IMR-90 (cell line): ENCODE results near the gene CCL27. TPM values are rescaled to one million over a fixed set of nuclear protein-coding genes. Genes with fewer than 3 reads are reported as not detected.

Experiments used
- ATAC-seq: fragments of 200-7000 bp; cut with Tn5 transposase; 2 replicates; pipeline ENCODE4 v1.9.1; 2020; ENCODE audit warnings: low read depth, mild to moderate bottlenecking, moderate library complexity
- BruUV-seq: library from RNA; stranded (reverse); fragments of 400-500 nt; replicated peaks from 2 replicates; lab custom pipeline; 2021; lab: Mats Ljungman, UMichigan
- CTCF ChIA-PET: fragments of 300-600 bp; formaldehyde crosslinking; extraction: SDS; loops from one replicate; lab custom pipeline; 2021; ENCODE audit warnings: antibody characterized with exemption; lab: Yijun Ruan, JAX
- POLR2A ChIA-PET: fragments of 300-600 bp; sonication (Branson Sonifier 250); formaldehyde crosslinking; loops from one replicate; lab custom pipeline; 2022; ENCODE audit warnings: antibody characterized with exemption; ENCODE audit not compliant: unreplicated experiment; lab: Charles Lee
- DNase-seq: peaks from one replicate; pipeline ENCODE4 v3.0.0; 2013
- H2AFZ ChIP-seq: replicated peaks from 2 replicates; pipeline ENCODE3; 2013; ENCODE audit warnings: low read length, mild to moderate bottlenecking; ENCODE audit not compliant: poor library complexity
- H2AK5ac ChIP-seq: 2 replicates; pipeline ENCODE4 v1.6.1; 2013; ENCODE audit warnings: low read depth, low read length, inconsistent platforms
- H2AK9ac ChIP-seq: replicated peaks from 2 replicates; pipeline ENCODE3; 2013; ENCODE audit warnings: mild to moderate bottlenecking, low read depth, low read length, moderate library complexity; ENCODE audit not compliant: poor library complexity
- H2BK120ac ChIP-seq: 2 replicates; pipeline ENCODE4 v1.6.1; 2013; ENCODE audit warnings: low read depth, low read length, inconsistent platforms
- H2BK15ac ChIP-seq: 3 replicates; pipeline ENCODE4 v1.6.1; 2013; ENCODE audit warnings: low read depth, low read length, inconsistent platforms
- H2BK20ac ChIP-seq: 2 replicates; pipeline ENCODE4 v1.6.1; 2013; ENCODE audit warnings: low read depth, mild to moderate bottlenecking, inconsistent platforms, low read length, moderate library complexity
- H2BK5ac ChIP-seq: 2 replicates; pipeline ENCODE4 v1.6.1; 2013; ENCODE audit warnings: mild to moderate bottlenecking, low read depth, low read length, inconsistent platforms; ENCODE audit not compliant: poor library complexity, severe bottlenecking
- H3K14ac ChIP-seq: replicated peaks from 2 replicates; pipeline ENCODE4 v1.6.1; 2013; ENCODE audit warnings: low read depth, low read length, inconsistent platforms
- H3K18ac ChIP-seq: 2 replicates; pipeline ENCODE4 v1.6.1; 2013; ENCODE audit warnings: low read depth, low read length, control low read depth
- H3K23ac ChIP-seq: 2 replicates; pipeline ENCODE4 v1.6.1; 2013; ENCODE audit warnings: low read depth, low read length, inconsistent platforms
- H3K27ac ChIP-seq: 2 replicates; pipeline ENCODE4 v1.5.1; 2013; ENCODE audit warnings: mild to moderate bottlenecking, control low read depth, low read length; ENCODE audit not compliant: insufficient read depth
- H3K27me3 ChIP-seq: 2 replicates; pipeline ENCODE4 v1.6.1; 2013; ENCODE audit warnings: low read length; ENCODE audit not compliant: control insufficient read depth, insufficient read depth
- H3K36me3 ChIP-seq: 2 replicates; pipeline ENCODE4 v1.6.1; 2013; ENCODE audit warnings: low read length, mixed read lengths; ENCODE audit not compliant: control insufficient read depth, insufficient read depth
- H3K4ac ChIP-seq: 2 replicates; pipeline ENCODE4 v1.6.1; 2013; ENCODE audit warnings: low read depth, low read length, inconsistent platforms
- H3K4me1 ChIP-seq: 2 replicates; pipeline ENCODE4 v1.6.1; 2013; ENCODE audit warnings: low read length, mixed read lengths; ENCODE audit not compliant: control insufficient read depth, insufficient read depth
- H3K4me2 ChIP-seq: 2 replicates; pipeline ENCODE4 v1.6.1; 2013; ENCODE audit warnings: low read depth, mild to moderate bottlenecking, control low read depth, low read length, moderate library complexity
- H3K4me3 ChIP-seq: 2 replicates; pipeline ENCODE4 v1.5.1; 2013; ENCODE audit warnings: low read depth, mild to moderate bottlenecking, control low read depth, low read length, moderate library complexity; ENCODE audit not compliant: insufficient read depth
- H3K56ac ChIP-seq: 2 replicates; pipeline ENCODE4 v1.6.1; 2013; ENCODE audit warnings: low read length, inconsistent platforms; ENCODE audit not compliant: insufficient read depth; ENCODE audit errors: extremely low read depth
- H3K79me1 ChIP-seq, 2 experiments: 2 replicates each; pipeline ENCODE4 v1.6.1; 2013; ENCODE audit warnings: low read length in 2 of 2, inconsistent platforms in 1 of 2, low read depth in 1 of 2
- H3K9ac ChIP-seq: 2 replicates; pipeline ENCODE4 v1.6.1; 2013; ENCODE audit warnings: low read depth, low read length, control low read depth
- H3K9me1 ChIP-seq: 2 replicates; pipeline ENCODE4 v1.6.1; 2013; ENCODE audit warnings: low read length, inconsistent platforms; ENCODE audit not compliant: insufficient read depth
- H3K9me3 ChIP-seq: 2 replicates; pipeline ENCODE4 v1.6.1; 2013; ENCODE audit warnings: low read length; ENCODE audit not compliant: control insufficient read depth, insufficient read depth
- H4K20me1 ChIP-seq: 2 replicates; pipeline ENCODE4 v1.6.1; 2013; ENCODE audit warnings: low read length, inconsistent platforms; ENCODE audit not compliant: insufficient read depth
- H4K5ac ChIP-seq: 2 replicates; pipeline ENCODE4 v1.6.1; 2013; ENCODE audit warnings: mild to moderate bottlenecking, low read depth, low read length, control low read depth
- H4K8ac ChIP-seq, 2 experiments: 2 replicates each; pipeline ENCODE4 v1.6.1; 2013; ENCODE audit warnings: low read depth in 2 of 2, low read length in 2 of 2, control low read depth in 1 of 2, inconsistent platforms in 1 of 2
- H4K91ac ChIP-seq: 2 replicates; pipeline ENCODE4 v1.6.1; 2013; ENCODE audit warnings: low read depth, low read length, inconsistent platforms; ENCODE audit not compliant: insufficient read depth
- CEBPB ChIP-seq: IDR thresholded peaks from 2 replicates; pipeline ENCODE4 v1.6.1; 2012; ENCODE audit warnings: low read depth, low read length, improper control_type of control experiment
- CHD1 ChIP-seq: IDR thresholded peaks from 2 replicates; pipeline ENCODE4 v1.6.1; 2012; ENCODE audit warnings: low read depth, low read length, improper control_type of control experiment
- MAFK ChIP-seq: IDR thresholded peaks from 2 replicates; pipeline ENCODE4 v1.6.1; 2012; ENCODE audit warnings: low read depth, low read length, improper control_type of control experiment
- MAZ ChIP-seq: IDR thresholded peaks from 2 replicates; pipeline ENCODE4 v1.6.1; 2012; ENCODE audit warnings: low read depth, mild to moderate bottlenecking, low read length, improper control_type of control experiment, moderate library complexity, borderline replicate concordance
- MXI1 ChIP-seq: IDR thresholded peaks from 2 replicates; pipeline ENCODE4 v1.6.1; 2012; ENCODE audit warnings: low read depth, mild to moderate bottlenecking, low read length, moderate library complexity, borderline replicate concordance
- POLR2A ChIP-seq: IDR thresholded peaks from 2 replicates; pipeline ENCODE4 v1.6.1; 2012; ENCODE audit warnings: mild to moderate bottlenecking, low read depth, low read length
- RAD21 ChIP-seq: IDR thresholded peaks from 2 replicates; pipeline ENCODE4 v1.6.1; 2012; ENCODE audit warnings: low read length, improper control_type of control experiment
- RCOR1 ChIP-seq: IDR thresholded peaks from 2 replicates; pipeline ENCODE4 v1.6.1; 2012; ENCODE audit warnings: mild to moderate bottlenecking, low read length, improper control_type of control experiment; ENCODE audit not compliant: insufficient replicate concordance
- RFX5 ChIP-seq: IDR thresholded peaks from 2 replicates; pipeline ENCODE4 v1.8.0; 2012; ENCODE audit warnings: low read depth, mild to moderate bottlenecking, low read length, moderate library complexity
- WGBS, 2 experiments: methylation state at CpG; one replicate each; pipeline versions ENCODE4 v1.1.5 to v1.1.7; 2013; ENCODE audit warnings: missing lambda C conversion rate in 2 of 2; ENCODE audit not compliant: insufficient read length in 1 of 2; ENCODE audit errors: extremely low coverage in 2 of 2; 5-methylcytosine and 5-hydroxymethylcytosine counted together
- dilution Hi-C: fragments of 300-500 bp; cut with HindIII; formaldehyde crosslinking; loops from one replicate; pipeline ENCODE4 v1.14.3; 2018; ENCODE audit warnings: low sequenced_read_pairs; ENCODE audit not compliant: unreplicated experiment
- in situ Hi-C: fragments of 300-500 bp; cut with MboI; formaldehyde crosslinking; loops from 3 replicates; pipeline ENCODE4 v1.14.3; 2019; ENCODE audit warnings: low sequenced_read_pairs, inconsistent platforms, mixed read lengths
- intact Hi-C: fragments of 100-400 bp; cut with micrococcal nuclease; formaldehyde crosslinking; loops from 2 replicates; pipeline ENCODE4 v1.10.0; 2022
- polyA plus RNA-seq, 3 experiments: library from polyadenylated mRNA; depleted of rRNA; stranded (reverse); fragments of >200 nt; gene quantifications; 2 replicates each; pipeline ENCODE4 v1.2.3, GENCODE V29; 2012; ENCODE audit warnings: low replicate concordance in 1 of 3
- total RNA-seq: library from RNA; depleted of rRNA; stranded (reverse); fragments of >200 nt; gene quantifications from 2 replicates; pipeline ENCODE4 v1.2.3, GENCODE V29; 2012
- TF ChIP-seq, protein P1 (sequence below): fragments of 150-350 bp; IDR thresholded peaks from 2 replicates; pipeline ENCODE4 v1.6.1; 2017; ENCODE audit warnings: mild to moderate bottlenecking, antibody characterized with exemption, low read length, low read depth
- TF ChIP-seq, protein P2 (sequence below): conservative IDR thresholded peaks from 2 replicates; pipeline ENCODE4 v1.5.1; 2012; ENCODE audit warnings: mild to moderate bottlenecking, low read depth, low read length, improper control_type of control experiment
- TF ChIP-seq, protein P3 (sequence below): fragments of 150-350 bp; IDR thresholded peaks from 2 replicates; pipeline ENCODE4 v1.6.1; 2016; ENCODE audit warnings: low read depth, mild to moderate bottlenecking, low read length, moderate library complexity, borderline replicate concordance

CCL27 gene
- total and polyA plus RNA-seq, 2 of the 4 experiments (the other 2 are of a cell fraction), result 0.18 to 0.26 TPM

DNA sequence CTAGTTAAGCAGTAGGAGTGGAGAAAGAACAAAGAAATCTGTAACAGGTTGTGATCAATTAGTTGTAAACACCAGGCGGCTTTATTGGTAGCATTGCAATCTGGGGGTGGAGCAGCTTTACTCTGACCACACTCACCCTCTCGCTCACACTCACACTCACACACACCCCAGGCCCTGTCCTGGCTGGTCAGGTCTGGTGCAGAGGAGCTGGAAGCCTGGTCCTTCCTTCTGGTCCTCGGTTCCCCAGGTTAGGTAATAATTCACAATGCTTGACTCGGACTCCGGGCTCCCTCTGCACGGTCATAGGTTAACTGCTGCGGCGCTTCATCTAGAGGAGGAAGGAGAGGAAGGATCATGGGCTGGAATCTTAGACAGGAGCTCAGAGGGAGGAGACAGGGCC is 27.1 kb upstream of the CCL27 start:
- H3K9me1 ChIP-seq, result 0 out of 2 replicates have a peak, but pooled peaks cover 4% of the 10 kb centered on the region
- WGBS, 2 experiments, result no CpG with 5 or more reads among the region's 8 CpGs
- no peaks in the 10 kb centered on the region for H3K36me3 ChIP-seq
- H4K5ac ChIP-seq, result no peak overlapping the region
- BruUV-seq, result no TSS peak
- ChIA-PET CTCF (interaction anchor here (0.9 kb wide), 1 partner anchor 13 kb away, joined by 3 read pairs; no protein-coding TSS in a partner anchor), POLR2A (no interaction called here)
- dilution Hi-C loops (no loop called here), in situ Hi-C loops (no loop called here), intact Hi-C loops (no loop called here)
- H4K8ac ChIP-seq, result no peak overlapping the region
- no peak overlapping the region for H4K91ac ChIP-seq
- H3K14ac ChIP-seq, result no peak overlapping the region
- no peak overlapping the region for H3K27ac ChIP-seq
- H4K20me1 ChIP-seq, result no peaks in the 10 kb centered on the region
- no peak overlapping the region for H2BK120ac ChIP-seq
- H3K4me3 ChIP-seq, result no peak overlapping the region
- H3K79me1 ChIP-seq, result no peaks in the 10 kb centered on the region
- no peak for DNase-seq
- H2AFZ ChIP-seq, result no peak overlapping the region
- no peak overlapping the region for H3K18ac ChIP-seq
- no peak overlapping the region for H2BK5ac ChIP-seq
- no peak overlapping the region for H3K9ac ChIP-seq
- H3K4me2 ChIP-seq, result no peak overlapping the region
- H3K4ac ChIP-seq, result no peak overlapping the region
- no peak overlapping the region for H2AK5ac ChIP-seq
- H3K56ac ChIP-seq, result no peak overlapping the region
- TF ChIP-seq, protein P1, sequence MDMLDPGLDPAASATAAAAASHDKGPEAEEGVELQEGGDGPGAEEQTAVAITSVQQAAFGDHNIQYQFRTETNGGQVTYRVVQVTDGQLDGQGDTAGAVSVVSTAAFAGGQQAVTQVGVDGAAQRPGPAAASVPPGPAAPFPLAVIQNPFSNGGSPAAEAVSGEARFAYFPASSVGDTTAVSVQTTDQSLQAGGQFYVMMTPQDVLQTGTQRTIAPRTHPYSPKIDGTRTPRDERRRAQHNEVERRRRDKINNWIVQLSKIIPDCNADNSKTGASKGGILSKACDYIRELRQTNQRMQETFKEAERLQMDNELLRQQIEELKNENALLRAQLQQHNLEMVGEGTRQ, result no peak
- TF ChIP-seq MXI1 (no peak), MAFK (no peak), RFX5 (no peak), POLR2A (no peak), MAZ (no peak), RCOR1 (no peak), CEBPB (no peak), RAD21 (no peak), CHD1 (no peak)
- TF ChIP-seq, protein P2, sequence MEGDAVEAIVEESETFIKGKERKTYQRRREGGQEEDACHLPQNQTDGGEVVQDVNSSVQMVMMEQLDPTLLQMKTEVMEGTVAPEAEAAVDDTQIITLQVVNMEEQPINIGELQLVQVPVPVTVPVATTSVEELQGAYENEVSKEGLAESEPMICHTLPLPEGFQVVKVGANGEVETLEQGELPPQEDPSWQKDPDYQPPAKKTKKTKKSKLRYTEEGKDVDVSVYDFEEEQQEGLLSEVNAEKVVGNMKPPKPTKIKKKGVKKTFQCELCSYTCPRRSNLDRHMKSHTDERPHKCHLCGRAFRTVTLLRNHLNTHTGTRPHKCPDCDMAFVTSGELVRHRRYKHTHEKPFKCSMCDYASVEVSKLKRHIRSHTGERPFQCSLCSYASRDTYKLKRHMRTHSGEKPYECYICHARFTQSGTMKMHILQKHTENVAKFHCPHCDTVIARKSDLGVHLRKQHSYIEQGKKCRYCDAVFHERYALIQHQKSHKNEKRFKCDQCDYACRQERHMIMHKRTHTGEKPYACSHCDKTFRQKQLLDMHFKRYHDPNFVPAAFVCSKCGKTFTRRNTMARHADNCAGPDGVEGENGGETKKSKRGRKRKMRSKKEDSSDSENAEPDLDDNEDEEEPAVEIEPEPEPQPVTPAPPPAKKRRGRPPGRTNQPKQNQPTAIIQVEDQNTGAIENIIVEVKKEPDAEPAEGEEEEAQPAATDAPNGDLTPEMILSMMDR, result no peak
- TF ChIP-seq, protein P3, sequence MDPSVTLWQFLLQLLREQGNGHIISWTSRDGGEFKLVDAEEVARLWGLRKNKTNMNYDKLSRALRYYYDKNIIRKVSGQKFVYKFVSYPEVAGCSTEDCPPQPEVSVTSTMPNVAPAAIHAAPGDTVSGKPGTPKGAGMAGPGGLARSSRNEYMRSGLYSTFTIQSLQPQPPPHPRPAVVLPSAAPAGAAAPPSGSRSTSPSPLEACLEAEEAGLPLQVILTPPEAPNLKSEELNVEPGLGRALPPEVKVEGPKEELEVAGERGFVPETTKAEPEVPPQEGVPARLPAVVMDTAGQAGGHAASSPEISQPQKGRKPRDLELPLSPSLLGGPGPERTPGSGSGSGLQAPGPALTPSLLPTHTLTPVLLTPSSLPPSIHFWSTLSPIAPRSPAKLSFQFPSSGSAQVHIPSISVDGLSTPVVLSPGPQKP, result no peak
- no peak overlapping the region for H2BK15ac ChIP-seq
- no peak overlapping the region for H2AK9ac ChIP-seq
- no peak for ATAC-seq
- no peaks in the 10 kb centered on the region for H3K27me3 ChIP-seq
- H3K4me1 ChIP-seq, result no peaks in the 10 kb centered on the region; the same call in 1 of the 2 replicates
- H3K23ac ChIP-seq, result no peak overlapping the region
- no peaks in the 10 kb centered on the region for H3K9me3 ChIP-seq
- H2BK20ac ChIP-seq, result no peak overlapping the region
